AG09309 (cell line): ENCODE measurements around the gene EIF2AK3.

Experiments
- DNase-seq: peaks from one replicate; pipeline ENCODE4 v3.0.0-alpha.2; 2010; ENCODE audit warnings: low read depth
- H3K4me3 ChIP-seq: 2 replicates; pipeline ENCODE4 v1.5.1; 2011; ENCODE audit warnings: mild to moderate bottlenecking, low read depth, low read length, moderate library complexity; ENCODE audit not compliant: control insufficient read depth
- CTCF ChIP-seq: IDR thresholded peaks from 2 replicates; pipeline ENCODE4 v1.5.1; 2011; ENCODE audit warnings: mild to moderate bottlenecking, low read depth, low read length, inconsistent platforms; ENCODE audit not compliant: insufficient read depth, control insufficient read depth; ENCODE audit errors: missing control alignments

The EIF2AK3 gene

GRCh38 chr2:88590998-88591613 lies 36.2 kb downstream of the EIF2AK3 start:
- peak; percentile 78 for TF ChIP-seq CTCF
- peak; percentile 37 for DNase-seq
- no peak overlapping the region for H3K4me3 ChIP-seq

- TF ChIP-seq CTCF, result no peak
- H3K4me3 ChIP-seq, result no peak overlapping the region
- DNase-seq, result no peak
Measured at GRCh38 chr2:88585969-88586368, 41.3 kb downstream of the EIF2AK3 start.

- no peak overlapping the region for H3K4me3 ChIP-seq
- no peak for DNase-seq
- TF ChIP-seq CTCF, result no peak
Measured at GRCh38 chr2:88582030-88582429, 45.2 kb downstream of the EIF2AK3 start.

GRCh38 chr2:88580088-88580487 lies 47.2 kb downstream of the EIF2AK3 start:
- DNase-seq, result no peak
- no peak overlapping the region for H3K4me3 ChIP-seq
- no peak for TF ChIP-seq CTCF

GRCh38 chr2:88575630-88576029 lies 51.6 kb downstream of the EIF2AK3 start:
- DNase-seq, result no peak
- H3K4me3 ChIP-seq, result no peak overlapping the region
- no peak for TF ChIP-seq CTCF

GRCh38 chr2:88575051-88575450 lies 52.2 kb downstream of the EIF2AK3 start:
- TF ChIP-seq CTCF, result no peak
- no peak for DNase-seq
- no peak overlapping the region for H3K4me3 ChIP-seq

- no peak for TF ChIP-seq CTCF
- H3K4me3 ChIP-seq, result no peak overlapping the region
- DNase-seq, result no peak
Measured at GRCh38 chr2:88574445-88574844, 52.8 kb downstream of the EIF2AK3 start.
